Esophagus (tissue), 2 donors: ENCODE results near the gene NBEAL1. TPM values are rescaled to one million over a fixed set of nuclear protein-coding genes. Genes with fewer than 3 reads are reported as not detected.
"Not testable (repeated sequence)": the region's sequence is repeated elsewhere in the genome, so short reads cannot be mapped to it uniquely, and the experiment has no call there.

Experiments used
- H3K27ac ChIP-seq, 2 donors: one replicate each; pipeline ENCODE4 v1.5.1; 2013; ENCODE audit warnings: low read depth in 2 of 2, mild to moderate bottlenecking in 2 of 2, inconsistent platforms in 1 of 2, low read length in 1 of 2, moderate library complexity in 1 of 2
- H3K27me3 ChIP-seq, 2 donors: one replicate each; pipeline ENCODE4 v1.6.1; 2013; ENCODE audit warnings: low read length in 2 of 2, control low read depth in 1 of 2, mild to moderate bottlenecking in 1 of 2; ENCODE audit not compliant: insufficient read depth in 2 of 2, control insufficient read depth in 1 of 2
- H3K36me3 ChIP-seq, 2 donors: one replicate each; pipeline ENCODE4 v1.6.1; 2013; ENCODE audit warnings: low read length in 1 of 2; ENCODE audit not compliant: control insufficient read depth in 2 of 2, insufficient read depth in 2 of 2
- H3K4me1 ChIP-seq, 2 donors: one replicate each; pipeline ENCODE4 v1.6.1; 2013; ENCODE audit warnings: low read length in 1 of 2; ENCODE audit not compliant: control insufficient read depth in 2 of 2, insufficient read depth in 2 of 2
- H3K4me3 ChIP-seq, 2 donors: one replicate each; pipeline ENCODE4 v1.5.1; 2013; ENCODE audit warnings: low read length in 2 of 2, mild to moderate bottlenecking in 2 of 2, low read depth in 1 of 2, moderate library complexity in 1 of 2
- H3K9me3 ChIP-seq, 2 donors: one replicate each; pipeline ENCODE4 v1.6.1; 2013; ENCODE audit warnings: mild to moderate bottlenecking in 2 of 2, low read depth in 1 of 2, low read length in 1 of 2, moderate library complexity in 1 of 2; ENCODE audit not compliant: control insufficient read depth in 2 of 2, insufficient read depth in 1 of 2
- WGBS, 2 donors: extraction: QIAGEN DNeasy Blood & Tissue Kit; methylation state at CpG; one replicate each; pipeline ENCODE4 v1.1.7; 2013; 5-methylcytosine and 5-hydroxymethylcytosine counted together
- polyA plus RNA-seq, 2 donors: library from polyadenylated mRNA; stranded (reverse); fragments of 200-250 nt; gene quantifications; one replicate each; pipeline ENCODE4 v1.2.3, GENCODE V29; 2013
- donor health status: healthy with polysubstance abuse.
- donor health status: Bipolar disorder and iron deficiency.

NBEAL1 gene
- polyA plus RNA-seq, 2 donors = 3.7 to 5.7 TPM

DNA sequence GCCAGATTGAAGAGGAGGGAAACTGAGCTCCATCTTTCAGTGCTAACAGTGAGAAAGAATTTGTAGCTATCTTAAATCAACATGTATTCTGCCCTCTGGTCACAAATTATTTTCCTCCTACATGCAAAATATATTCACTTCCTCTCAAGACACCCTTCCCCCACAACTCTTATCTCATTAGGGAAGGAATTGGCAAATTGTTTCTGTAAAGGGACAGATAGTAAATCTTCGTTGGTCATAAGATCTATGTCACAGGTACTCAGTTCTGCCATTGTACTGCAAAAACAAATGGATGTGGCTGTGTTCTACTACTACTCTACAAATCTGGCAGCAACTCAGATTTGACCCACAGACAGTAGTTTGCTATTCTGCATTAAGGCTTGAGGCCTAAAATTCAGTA, 171.2 kb downstream of the NBEAL1 start:
- H3K36me3 ChIP-seq = peaks cover 0 to 8% of the 10 kb centered on the region in 2 donors
- WGBS, 2 donors = 70 to 85% methylated on average over 1 of the region's 1 CpG
- H3K27ac ChIP-seq = no peak overlapping the region
- no peaks in the 10 kb centered on the region for H3K4me1 ChIP-seq
- no peak overlapping the region for H3K4me3 ChIP-seq
- no peaks in the 10 kb centered on the region for H3K9me3 ChIP-seq
- no peaks in the 10 kb centered on the region for H3K27me3 ChIP-seq

DNA sequence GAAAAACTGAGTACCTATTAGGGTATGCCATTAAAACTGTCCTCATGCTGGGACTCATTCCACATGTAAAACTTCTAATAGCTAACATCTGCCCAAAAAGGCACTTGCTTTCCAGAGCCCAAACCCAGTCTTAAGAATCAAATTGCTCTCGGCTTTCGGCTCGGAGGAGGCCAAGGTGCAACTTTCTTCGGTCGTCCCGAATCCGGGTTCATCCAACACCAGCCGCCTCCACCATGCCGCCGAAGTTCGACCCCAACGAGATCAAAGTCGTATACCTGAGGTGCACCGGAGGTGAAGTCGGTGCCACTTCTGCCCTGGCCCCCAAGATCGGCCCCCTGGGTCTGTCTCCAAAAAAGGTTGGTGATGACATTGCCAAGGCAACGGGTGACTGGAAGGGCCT, 175.9 kb downstream of the NBEAL1 start:
- not testable (repeated sequence) for H3K4me3 ChIP-seq, H3K27ac ChIP-seq, H3K36me3 ChIP-seq, H3K4me1 ChIP-seq, H3K27me3 ChIP-seq, H3K9me3 ChIP-seq
- WGBS, 2 donors = 94 to 97% methylated on average over 15 to 16 of the region's 17 CpGs

DNA sequence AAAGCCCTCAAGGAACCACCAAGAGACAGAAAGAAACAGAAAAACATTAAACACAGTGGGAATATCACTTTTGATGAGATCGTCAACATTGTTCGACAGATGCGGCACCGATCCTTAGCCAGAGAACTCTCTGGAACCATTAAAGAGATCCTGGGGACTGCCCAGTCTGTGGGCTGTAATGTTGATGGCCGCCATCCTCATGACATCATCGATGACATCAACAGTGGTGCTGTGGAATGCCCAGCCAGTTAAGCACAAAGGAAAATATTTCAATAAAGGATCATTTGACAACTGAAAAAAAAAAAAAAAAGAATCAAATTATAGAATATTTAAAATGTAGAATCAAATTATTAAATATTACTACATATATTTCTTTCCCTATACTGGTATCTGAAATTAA, 176.4 kb downstream of the NBEAL1 start:
- H3K36me3 ChIP-seq, H3K9me3 ChIP-seq, H3K4me1 ChIP-seq, H3K27ac ChIP-seq, H3K27me3 ChIP-seq, H3K4me3 ChIP-seq: not testable (repeated sequence)
- 96 to 97% methylated on average over 6 of the region's 6 CpGs for WGBS, 2 donors

GRCh38 chr2:203191961-203192360, 177.3 kb downstream of the NBEAL1 start:
- WGBS, 2 donors = 91 to 95% methylated on average over 3 of the region's 3 CpGs
- Histone ChIP-seq H3K27me3 (no peaks in the 10 kb centered on the region), H3K27ac (no peak overlapping the region), H3K36me3 (peaks cover 0 to 6% of the 10 kb centered on the region in 2 donors), H3K9me3 (no peaks in the 10 kb centered on the region), H3K4me3 (no peak overlapping the region), H3K4me1 (no peaks in the 10 kb centered on the region)

DNA sequence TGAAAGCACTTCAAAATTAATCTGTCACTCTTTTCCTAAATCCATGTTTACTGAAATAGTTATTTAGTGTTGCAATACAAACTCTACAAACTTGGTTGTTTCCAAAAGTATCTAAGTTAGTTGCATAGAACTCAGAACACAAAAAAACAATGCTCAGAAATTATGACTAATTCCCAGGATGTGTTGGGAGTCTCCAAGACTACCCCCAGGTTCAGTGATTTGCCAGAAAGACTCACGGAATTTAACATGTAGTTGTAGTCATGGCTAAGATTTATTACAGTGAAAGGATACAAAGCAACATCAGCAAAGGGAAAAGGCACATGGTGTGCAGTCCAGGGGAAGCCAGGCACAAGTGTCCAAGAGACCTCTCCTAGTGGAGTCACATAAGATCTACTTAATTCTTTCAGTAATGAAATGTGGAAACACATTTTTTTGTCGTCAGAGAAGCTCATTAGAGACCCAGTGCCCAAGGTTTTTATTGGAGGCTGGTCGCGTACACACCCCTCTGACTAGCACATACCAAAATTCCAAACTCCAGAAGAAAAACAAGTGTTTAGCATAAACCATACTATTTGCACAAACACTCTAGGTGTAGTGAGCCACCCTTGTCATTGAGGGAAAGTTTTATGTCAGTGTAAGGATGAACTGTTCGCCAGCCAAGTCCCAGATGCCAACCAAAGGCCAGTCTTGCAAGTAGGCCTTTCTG, 180.8 kb downstream of the NBEAL1 start:
- no peaks in the 10 kb centered on the region for H3K9me3 ChIP-seq
- H3K36me3 ChIP-seq = peaks cover 0 to 6% of the 10 kb centered on the region in 2 donors
- WGBS, 2 donors = 90 to 93% methylated on average over 5 of the region's 5 CpGs
- H3K4me3 ChIP-seq = no peak overlapping the region
- no peak overlapping the region for H3K27ac ChIP-seq
- no peaks in the 10 kb centered on the region for H3K4me1 ChIP-seq
- H3K27me3 ChIP-seq = no peaks in the 10 kb centered on the region

- H3K4me3 ChIP-seq = no peak overlapping the region
- no peaks in the 10 kb centered on the region for H3K4me1 ChIP-seq
- no peaks in the 10 kb centered on the region for H3K27me3 ChIP-seq
- H3K27ac ChIP-seq = no peak overlapping the region
- H3K9me3 ChIP-seq = no peaks in the 10 kb centered on the region
- peaks cover 0 to 2% of the 10 kb centered on the region in 2 donors for H3K36me3 ChIP-seq
Observed at GRCh38 chr2:203200866-203201265, 186.2 kb downstream of the NBEAL1 start.

- Histone ChIP-seq H3K27me3 (no peaks in the 10 kb centered on the region), H3K9me3 (no peaks in the 10 kb centered on the region), H3K4me3 (no peak overlapping the region), H3K36me3 (no peaks in the 10 kb centered on the region), H3K4me1 (no peaks in the 10 kb centered on the region), H3K27ac (no peak overlapping the region)
- 91 to 92% methylated on average over 5 of the region's 5 CpGs for WGBS, 2 donors
Observed at GRCh38 chr2:203201426-203201825, 186.8 kb downstream of the NBEAL1 start.

- H3K4me1 ChIP-seq = no peaks in the 10 kb centered on the region
- no peak overlapping the region for H3K4me3 ChIP-seq
- H3K27ac ChIP-seq = no peak overlapping the region
- 92% methylated on average over 1 of the region's 1 CpG for WGBS, 2 donors
- no peaks in the 10 kb centered on the region for H3K9me3 ChIP-seq
- H3K36me3 ChIP-seq = peaks cover 2 to 3% of the 10 kb centered on the region in 2 donors
- no peaks in the 10 kb centered on the region for H3K27me3 ChIP-seq
Observed at GRCh38 chr2:203209538-203209937, 194.9 kb downstream of the NBEAL1 start.

- Histone ChIP-seq H3K27me3 (no peaks in the 10 kb centered on the region), H3K36me3 (no peaks in the 10 kb centered on the region), H3K27ac (no peak overlapping the region), H3K9me3 (no peaks in the 10 kb centered on the region), H3K4me3 (no peak overlapping the region), H3K4me1 (no peaks in the 10 kb centered on the region)
- 95 to 97% methylated on average over 2 of the region's 2 CpGs for WGBS, 2 donors
Observed at GRCh38 chr2:203225423-203226039, 210.9 kb downstream of the NBEAL1 start.

DNA sequence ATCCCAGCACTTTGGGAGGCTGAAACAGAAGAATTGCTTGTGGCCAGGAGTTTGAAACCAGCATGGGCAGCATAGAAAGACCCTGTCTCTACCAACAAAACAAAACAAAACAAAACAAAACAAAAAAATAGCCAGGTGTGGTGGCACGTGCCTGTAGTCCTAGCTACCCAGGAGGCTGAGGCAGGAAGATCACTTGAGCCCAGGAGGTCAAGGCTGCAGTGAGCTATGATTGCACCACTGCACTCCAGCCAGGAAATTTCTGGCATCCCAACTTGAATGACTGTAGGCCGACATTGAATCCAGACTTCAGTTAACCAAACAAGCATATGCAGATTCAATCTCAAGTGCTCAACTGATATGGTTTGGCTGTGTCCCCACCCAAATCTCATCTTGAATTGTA, 215.0 kb downstream of the NBEAL1 start:
- not testable (repeated sequence) for H3K36me3 ChIP-seq, H3K4me3 ChIP-seq, H3K27ac ChIP-seq, H3K4me1 ChIP-seq, H3K27me3 ChIP-seq, H3K9me3 ChIP-seq
- 84 to 85% methylated on average over 2 of the region's 2 CpGs for WGBS, 2 donors
